Parathyroid adenoma (tissue), 2 donors: ENCODE data around the gene HHATL.

Experiments used
- H2AFZ ChIP-seq: fragments of 300-600 bp; sonication (generic); one replicate; pipeline ENCODE4 v1.7.0; 2017; ENCODE audit warnings: antibody characterized with exemption, mild to moderate bottlenecking
- H3K27ac ChIP-seq: fragments of 300-600 bp; sonication (generic); one replicate; pipeline ENCODE4 v1.7.0; 2017
- H3K27me3 ChIP-seq: fragments of 300-600 bp; sonication (generic); one replicate; pipeline ENCODE4 v1.7.0; 2017; ENCODE audit warnings: low read length; ENCODE audit not compliant: control insufficient read depth, insufficient read depth
- H3K36me3 ChIP-seq: fragments of 300-600 bp; sonication (generic); one replicate; pipeline ENCODE4 v1.7.0; 2017; ENCODE audit warnings: low read length; ENCODE audit not compliant: control insufficient read depth, insufficient read depth
- H3K4me1 ChIP-seq: fragments of 300-600 bp; sonication (generic); one replicate; pipeline ENCODE4 v1.7.0; 2017; ENCODE audit warnings: control low read depth
- H3K4me2 ChIP-seq: fragments of 300-600 bp; sonication (generic); one replicate; pipeline ENCODE4 v1.7.0; 2017; ENCODE audit warnings: low read length
- H3K4me3 ChIP-seq: fragments of 300-600 bp; sonication (generic); one replicate; pipeline ENCODE4 v1.7.0; 2017; ENCODE audit warnings: low read depth, low read length
- H3K79me2 ChIP-seq: fragments of 300-600 bp; sonication (generic); one replicate; pipeline ENCODE4 v1.7.0; 2017; ENCODE audit warnings: control low read depth
- H3K9ac ChIP-seq: fragments of 300-600 bp; sonication (generic); one replicate; pipeline ENCODE4 v1.7.0; 2017; ENCODE audit warnings: mild to moderate bottlenecking
- H3K9me3 ChIP-seq: fragments of 300-600 bp; sonication (generic); one replicate; pipeline ENCODE4 v1.7.0; 2017; ENCODE audit warnings: low read length; ENCODE audit not compliant: control insufficient read depth
- TF ChIP-seq, protein P1 (sequence below): fragments of 300-600 bp; sonication (generic); IDR thresholded peaks from one replicate; pipeline ENCODE4 v1.7.0; 2017; ENCODE audit warnings: antibody characterized with exemption, mild to moderate bottlenecking
- donor health status: primary hyperparathyroidism.

HHATL gene

DNA sequence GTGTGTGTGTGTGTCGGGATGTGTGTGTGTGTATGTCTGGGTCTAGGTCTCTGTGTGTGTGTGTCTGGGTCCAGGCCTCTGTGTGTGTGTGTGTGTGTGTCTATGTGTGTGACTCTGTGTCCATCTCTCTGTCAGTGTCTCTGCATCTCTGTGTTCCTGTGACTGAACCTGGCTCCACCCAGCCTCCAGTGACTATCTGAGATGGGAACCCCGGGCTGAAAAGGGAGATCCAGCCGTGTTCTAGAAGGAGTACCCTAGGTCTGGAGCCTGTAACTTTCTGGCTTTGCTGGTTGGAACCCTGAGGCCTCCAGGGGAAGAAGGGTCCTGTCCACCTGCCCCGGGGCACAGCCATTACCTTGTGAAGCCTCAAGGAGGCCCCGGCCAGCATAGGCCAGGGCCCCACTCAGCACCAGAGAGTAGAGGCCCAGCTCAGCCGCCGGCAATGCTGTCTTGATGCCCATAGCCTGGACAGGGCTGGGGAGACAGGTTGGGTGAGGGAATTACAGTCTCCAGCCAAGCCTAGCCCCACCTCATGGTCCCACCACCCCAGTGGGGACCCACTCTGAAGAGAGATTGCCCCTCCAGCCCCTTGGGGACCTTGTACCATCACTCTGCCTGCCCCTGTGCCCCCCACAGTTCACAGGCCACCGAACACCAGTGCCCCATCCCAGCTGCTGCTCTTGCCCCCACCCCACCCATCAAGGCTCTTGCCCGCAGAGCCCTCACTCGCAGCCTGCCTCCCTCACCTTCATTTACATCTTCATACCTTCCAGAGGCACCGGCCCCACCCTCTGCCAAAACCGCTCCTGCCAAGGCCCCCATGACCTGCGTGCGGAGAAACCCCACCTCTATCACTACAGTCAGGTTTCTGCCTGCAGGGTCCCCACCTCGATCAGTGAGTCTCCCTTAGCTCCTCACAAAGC lies 2.0 kb downstream of the HHATL start:
- no peak overlapping the region for H3K4me2 ChIP-seq
- no peak overlapping the region for H3K4me3 ChIP-seq
- peaks cover 21% of the 10 kb centered on the region for H3K4me1 ChIP-seq
- no peak overlapping the region for H2AFZ ChIP-seq
- no peak overlapping the region for H3K9ac ChIP-seq
- H3K79me2 ChIP-seq, result peaks cover 3% of the 10 kb centered on the region
- TF ChIP-seq, protein P1, sequence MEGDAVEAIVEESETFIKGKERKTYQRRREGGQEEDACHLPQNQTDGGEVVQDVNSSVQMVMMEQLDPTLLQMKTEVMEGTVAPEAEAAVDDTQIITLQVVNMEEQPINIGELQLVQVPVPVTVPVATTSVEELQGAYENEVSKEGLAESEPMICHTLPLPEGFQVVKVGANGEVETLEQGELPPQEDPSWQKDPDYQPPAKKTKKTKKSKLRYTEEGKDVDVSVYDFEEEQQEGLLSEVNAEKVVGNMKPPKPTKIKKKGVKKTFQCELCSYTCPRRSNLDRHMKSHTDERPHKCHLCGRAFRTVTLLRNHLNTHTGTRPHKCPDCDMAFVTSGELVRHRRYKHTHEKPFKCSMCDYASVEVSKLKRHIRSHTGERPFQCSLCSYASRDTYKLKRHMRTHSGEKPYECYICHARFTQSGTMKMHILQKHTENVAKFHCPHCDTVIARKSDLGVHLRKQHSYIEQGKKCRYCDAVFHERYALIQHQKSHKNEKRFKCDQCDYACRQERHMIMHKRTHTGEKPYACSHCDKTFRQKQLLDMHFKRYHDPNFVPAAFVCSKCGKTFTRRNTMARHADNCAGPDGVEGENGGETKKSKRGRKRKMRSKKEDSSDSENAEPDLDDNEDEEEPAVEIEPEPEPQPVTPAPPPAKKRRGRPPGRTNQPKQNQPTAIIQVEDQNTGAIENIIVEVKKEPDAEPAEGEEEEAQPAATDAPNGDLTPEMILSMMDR, result no peak
- no peaks in the 10 kb centered on the region for H3K27me3 ChIP-seq
- peak overlapping the region; percentile 97 for H3K27ac ChIP-seq
- no peaks in the 10 kb centered on the region for H3K9me3 ChIP-seq
- no peaks in the 10 kb centered on the region for H3K36me3 ChIP-seq

DNA sequence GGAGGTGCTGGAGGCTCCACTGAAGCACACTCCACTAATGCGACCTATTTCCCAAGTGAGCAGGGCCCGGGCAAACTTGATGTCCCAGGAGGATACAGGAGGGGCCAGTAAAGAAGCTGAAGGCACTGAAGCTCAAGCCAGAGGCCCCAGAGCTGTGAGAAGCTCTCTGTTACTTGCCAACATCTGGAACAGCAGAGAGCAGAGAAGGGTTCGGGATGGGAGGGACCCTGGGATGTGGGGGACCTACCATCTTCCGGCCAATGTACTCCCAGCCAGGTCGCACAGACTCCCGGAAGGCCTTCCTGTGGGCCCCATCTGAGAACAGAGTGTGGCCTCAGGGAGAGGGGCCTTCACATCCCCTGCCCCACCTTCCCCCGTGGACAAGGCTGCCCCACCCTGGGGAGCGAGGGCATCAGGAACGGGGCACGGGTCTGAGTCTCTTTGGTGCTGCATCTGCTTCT lies 3.1 kb downstream of the HHATL start:
- H3K9ac ChIP-seq, result no peak overlapping the region
- no peaks in the 10 kb centered on the region for H3K36me3 ChIP-seq
- no peak overlapping the region for H2AFZ ChIP-seq
- no peak overlapping the region for H3K4me3 ChIP-seq
- no peaks in the 10 kb centered on the region for H3K9me3 ChIP-seq
- no peak overlapping the region for H3K4me2 ChIP-seq
- H3K79me2 ChIP-seq, result peaks cover 3% of the 10 kb centered on the region
- H3K4me1 ChIP-seq, result peaks cover 23% of the 10 kb centered on the region
- no peaks in the 10 kb centered on the region for H3K27me3 ChIP-seq
- TF ChIP-seq, protein P1, result no peak
- H3K27ac ChIP-seq, result no peak overlapping the region

GRCh38 chr3:42698911-42699230 lies 3.7 kb downstream of the HHATL start:
- Histone ChIP-seq H3K4me1 (peaks cover 24% of the 10 kb centered on the region), H3K4me2 (no peak overlapping the region), H2AFZ (no peak overlapping the region), H3K36me3 (no peaks in the 10 kb centered on the region), H3K9me3 (no peaks in the 10 kb centered on the region), H3K4me3 (no peak overlapping the region), H3K27me3 (no peaks in the 10 kb centered on the region), H3K79me2 (peaks cover 3% of the 10 kb centered on the region), H3K27ac (no peak overlapping the region), H3K9ac (no peak overlapping the region)
- TF ChIP-seq, protein P1, result no peak

DNA sequence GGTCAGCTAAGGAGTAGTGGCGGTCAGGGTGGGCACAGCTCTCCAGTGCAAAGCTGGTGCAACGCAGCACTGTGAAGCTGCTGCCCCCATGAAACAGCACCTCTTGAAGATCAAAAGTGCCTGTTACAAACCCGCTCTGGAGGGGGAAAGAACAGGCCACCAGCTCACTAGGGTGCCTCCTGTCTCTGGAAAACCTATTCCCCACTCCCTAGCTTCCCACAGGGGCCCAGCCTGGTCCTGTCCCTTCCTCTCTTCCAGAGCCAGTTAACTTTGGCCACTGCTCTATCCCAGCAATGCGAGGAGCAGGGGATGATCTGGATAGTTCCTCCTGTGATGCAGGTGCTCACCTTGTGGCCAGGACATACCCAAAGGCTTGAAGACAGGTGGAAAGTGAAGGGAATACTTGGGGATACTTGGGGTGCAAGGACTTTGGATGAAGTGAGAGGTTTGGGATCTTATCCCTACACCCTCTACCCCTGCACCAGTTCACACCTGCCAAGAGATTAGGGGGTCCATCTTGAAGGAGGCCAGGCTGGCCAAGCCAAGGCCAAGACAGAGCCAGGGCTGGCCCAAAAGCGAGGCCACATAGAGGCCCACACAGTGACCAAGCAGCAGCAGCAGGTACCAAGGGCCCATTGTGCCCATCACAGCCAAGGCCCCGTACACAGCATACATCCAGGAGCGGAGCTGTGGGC lies 4.2 kb downstream of the HHATL start:
- H3K4me3 ChIP-seq, result no peak overlapping the region
- H3K4me2 ChIP-seq, result no peak overlapping the region
- H3K27me3 ChIP-seq, result no peaks in the 10 kb centered on the region
- no peaks in the 10 kb centered on the region for H3K36me3 ChIP-seq
- peaks cover 3% of the 10 kb centered on the region for H3K79me2 ChIP-seq
- no peak overlapping the region for H3K27ac ChIP-seq
- no peaks in the 10 kb centered on the region for H3K9me3 ChIP-seq
- TF ChIP-seq, protein P1, result no peak
- peaks cover 24% of the 10 kb centered on the region for H3K4me1 ChIP-seq
- H3K9ac ChIP-seq, result no peak overlapping the region
- H2AFZ ChIP-seq, result no peak overlapping the region
